VCaP (cell line): ENCODE measurements around the gene SEC61G.

ENCODE experiments used
- H3K27ac ChIP-seq: fragments of 450-650 bp; 2 replicates; pipeline ENCODE4 v1.5.1; 2017
- TF ChIP-seq, protein P1 (sequence below): fragments of 450-650 bp; conservative IDR thresholded peaks from 2 replicates; pipeline ENCODE4 v1.5.1; 2017; ENCODE audit warnings: mild to moderate bottlenecking, moderate library complexity

Gene SEC61G

DNA sequence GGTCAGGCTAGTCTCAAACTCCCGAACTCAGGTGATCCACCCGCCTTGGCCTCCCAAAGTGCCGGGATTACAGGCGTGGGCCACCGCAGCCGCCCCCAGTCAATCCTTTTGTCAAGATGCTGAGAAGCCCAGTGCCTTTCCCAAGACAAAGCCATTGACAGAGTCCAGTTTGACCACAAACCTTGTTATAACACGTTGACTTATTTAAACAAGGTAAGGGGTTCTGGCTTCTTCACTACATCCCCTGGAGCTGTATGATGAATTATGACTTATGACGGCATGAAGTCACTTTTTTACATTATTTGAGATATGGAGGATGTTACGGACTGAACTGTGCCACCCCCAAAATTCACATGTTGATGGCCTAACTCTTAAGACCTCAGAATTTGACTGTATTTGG is 5.8 kb upstream of the SEC61G start:
- no peak overlapping the region for H3K27ac ChIP-seq
- TF ChIP-seq, protein P1, sequence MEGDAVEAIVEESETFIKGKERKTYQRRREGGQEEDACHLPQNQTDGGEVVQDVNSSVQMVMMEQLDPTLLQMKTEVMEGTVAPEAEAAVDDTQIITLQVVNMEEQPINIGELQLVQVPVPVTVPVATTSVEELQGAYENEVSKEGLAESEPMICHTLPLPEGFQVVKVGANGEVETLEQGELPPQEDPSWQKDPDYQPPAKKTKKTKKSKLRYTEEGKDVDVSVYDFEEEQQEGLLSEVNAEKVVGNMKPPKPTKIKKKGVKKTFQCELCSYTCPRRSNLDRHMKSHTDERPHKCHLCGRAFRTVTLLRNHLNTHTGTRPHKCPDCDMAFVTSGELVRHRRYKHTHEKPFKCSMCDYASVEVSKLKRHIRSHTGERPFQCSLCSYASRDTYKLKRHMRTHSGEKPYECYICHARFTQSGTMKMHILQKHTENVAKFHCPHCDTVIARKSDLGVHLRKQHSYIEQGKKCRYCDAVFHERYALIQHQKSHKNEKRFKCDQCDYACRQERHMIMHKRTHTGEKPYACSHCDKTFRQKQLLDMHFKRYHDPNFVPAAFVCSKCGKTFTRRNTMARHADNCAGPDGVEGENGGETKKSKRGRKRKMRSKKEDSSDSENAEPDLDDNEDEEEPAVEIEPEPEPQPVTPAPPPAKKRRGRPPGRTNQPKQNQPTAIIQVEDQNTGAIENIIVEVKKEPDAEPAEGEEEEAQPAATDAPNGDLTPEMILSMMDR, result no peak

DNA sequence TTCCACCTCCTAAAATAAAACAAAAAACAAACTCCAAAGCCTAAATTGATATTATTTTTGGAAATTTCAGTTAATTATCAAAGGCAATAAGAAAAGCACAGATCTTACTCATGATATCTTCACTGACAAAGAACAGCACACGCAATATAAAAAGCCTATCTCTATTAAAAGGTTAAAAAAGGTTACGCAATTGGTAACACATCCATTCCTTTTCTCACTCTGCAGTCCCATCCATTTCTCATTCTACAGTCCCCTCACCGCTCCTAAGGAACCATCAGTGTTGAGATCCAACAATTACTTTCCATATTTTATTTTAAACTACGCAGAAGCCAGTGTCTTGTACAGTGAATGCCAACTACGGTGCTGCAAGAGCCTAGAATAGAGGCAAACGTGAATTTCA is 1.3 kb downstream of the SEC61G start:
- H3K27ac ChIP-seq, result peak overlapping the region; percentile 88; the same call in 1 of the 2 replicates
- TF ChIP-seq, protein P1, result no peak

DNA sequence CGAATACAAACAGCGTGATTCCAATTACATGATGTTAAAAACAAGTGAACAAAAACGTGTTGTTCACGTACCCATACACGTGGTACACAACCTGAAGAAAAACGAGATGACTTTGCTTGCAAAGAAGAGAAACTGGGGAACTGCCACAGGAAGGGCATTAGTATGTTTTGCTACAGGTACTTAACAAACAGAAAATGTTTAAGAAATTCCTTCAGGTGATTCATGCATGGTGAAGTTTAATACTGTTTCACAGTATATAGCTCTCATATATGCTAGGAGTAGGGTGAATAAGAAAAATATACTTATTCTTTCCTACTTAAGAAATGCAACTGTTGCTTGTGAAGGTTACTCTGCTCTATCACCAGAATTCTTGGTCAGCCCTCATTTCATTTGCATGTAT is 9.8 kb downstream of the SEC61G start:
- TF ChIP-seq, protein P1, result no peak
- no peak overlapping the region for H3K27ac ChIP-seq

DNA sequence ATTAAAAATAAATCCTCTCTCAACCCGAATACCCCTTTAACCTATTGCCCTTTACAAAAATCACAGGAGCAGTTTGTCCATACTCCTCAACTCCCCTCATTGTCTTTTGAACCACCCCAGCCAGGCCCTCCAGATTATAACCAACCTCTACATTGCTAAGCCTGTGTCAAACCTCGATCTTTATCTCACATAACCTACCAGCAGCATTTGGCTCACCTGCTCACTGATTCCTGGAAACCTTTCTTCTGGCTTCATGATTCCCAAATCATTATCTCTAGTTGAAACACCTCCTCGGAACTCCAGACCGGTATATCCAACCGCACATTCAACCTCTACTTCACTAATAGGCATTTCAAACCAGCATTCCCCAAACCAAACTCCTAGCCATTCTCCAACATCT is 11.8 kb downstream of the SEC61G start:
- TF ChIP-seq, protein P1, result no peak
- H3K27ac ChIP-seq, result no peak overlapping the region

DNA sequence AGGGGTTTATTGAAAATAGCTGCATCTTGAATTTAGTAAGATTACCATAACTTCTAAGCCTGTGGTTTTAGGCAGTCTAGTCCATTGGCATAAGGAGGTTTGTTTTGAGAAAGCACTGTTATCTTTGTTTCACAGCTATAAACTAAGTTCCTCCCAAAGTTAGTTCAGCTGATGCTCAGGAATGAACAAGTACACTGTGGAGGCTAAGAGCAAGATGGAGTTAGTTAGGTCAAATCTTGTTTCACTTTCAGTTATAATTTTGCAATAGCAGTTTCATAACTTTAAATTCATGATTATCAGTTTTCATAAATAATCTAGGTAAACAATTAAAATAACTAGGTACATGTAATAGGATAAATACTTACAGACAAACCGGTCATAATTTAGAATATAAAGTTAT is 15.4 kb downstream of the SEC61G start:
- TF ChIP-seq, protein P1, result no peak
- H3K27ac ChIP-seq, result no peak overlapping the region

DNA sequence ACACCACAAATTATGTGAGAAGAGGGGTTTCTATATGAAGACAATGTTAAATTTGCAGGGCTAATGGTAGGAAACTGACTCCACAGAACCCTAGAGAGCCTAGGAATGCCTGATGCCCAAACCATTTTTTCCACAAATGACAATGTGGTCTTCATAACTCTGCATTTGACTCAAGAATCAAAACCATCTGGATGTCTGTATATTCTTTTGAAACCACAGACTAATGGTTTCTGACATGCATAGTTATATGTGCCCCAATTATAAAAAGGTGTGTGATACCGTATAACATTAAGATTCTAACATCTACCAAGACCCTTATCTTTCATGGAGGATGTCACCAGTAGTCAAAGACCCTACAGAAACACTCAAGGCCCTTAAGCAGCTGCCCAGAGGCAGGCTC is 20.3 kb downstream of the SEC61G start:
- H3K27ac ChIP-seq, result no peak overlapping the region
- TF ChIP-seq, protein P1, result no peak

DNA sequence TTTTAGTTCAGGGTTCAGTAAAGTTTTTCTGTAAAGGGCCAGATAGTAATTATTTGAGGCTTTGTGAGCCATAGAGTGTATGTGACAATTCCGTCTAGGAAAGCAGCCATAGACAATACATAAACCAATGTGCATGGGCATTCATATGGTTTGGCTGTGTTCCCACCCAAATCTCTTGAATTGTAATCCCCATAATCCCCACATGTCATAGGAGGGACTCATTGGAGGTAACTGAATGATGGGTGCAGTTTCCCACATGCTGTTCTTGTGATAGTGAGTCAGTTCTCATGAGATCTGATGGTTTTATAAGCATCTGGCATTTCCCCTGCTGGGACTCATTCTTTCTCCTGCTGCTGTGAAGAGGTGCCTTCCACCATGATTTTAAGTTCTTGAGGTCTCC is 29.9 kb downstream of the SEC61G start:
- H3K27ac ChIP-seq, result no peak overlapping the region
- TF ChIP-seq, protein P1, result no peak

DNA sequence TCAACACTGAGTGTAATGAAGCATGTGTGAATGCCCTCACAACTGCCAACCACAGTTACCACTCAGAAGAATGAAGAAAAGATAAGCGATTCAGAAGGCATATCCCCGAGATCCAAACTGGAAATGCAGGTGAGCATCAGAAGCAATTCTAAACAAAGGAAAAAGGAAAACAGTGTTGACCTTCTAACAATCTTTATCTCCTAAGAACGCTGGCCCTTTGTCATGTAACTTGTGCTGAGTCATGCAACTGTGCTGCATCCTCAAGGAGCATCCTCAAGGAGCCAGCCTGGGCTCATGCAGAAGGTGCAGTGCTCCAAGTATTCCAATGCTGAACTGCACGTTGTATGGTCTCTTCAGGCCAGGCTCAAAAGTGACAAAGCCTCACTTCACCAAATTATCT is 30.6 kb downstream of the SEC61G start:
- TF ChIP-seq, protein P1, result no peak
- no peak overlapping the region for H3K27ac ChIP-seq
